Adrenal gland (tissue), 12 donors: ENCODE results near the gene PPP1R11. TPM values are rescaled to one million over a fixed set of nuclear protein-coding genes. Genes with fewer than 3 reads are reported as not detected.
"Not testable (repeated sequence)": the region's sequence is repeated elsewhere in the genome, so short reads cannot be mapped to it uniquely, and the experiment has no call there.

Source experiments
- DNase-seq, 7 donors: peaks; one replicate each; pipeline ENCODE4 v3.0.0-alpha.2; 2019 to 2020
- H3K27ac ChIP-seq, 5 donors: fragments of 200-600 bp; sonication (generic) in 4 of 5; 1 replicate in 3 of 5; 2 replicates in 2 of 5; pipeline versions ENCODE4 v1.5.1 to v1.8.0; 2016 to 2020; ENCODE audit warnings: mild to moderate bottlenecking in 1 of 5
- H3K27me3 ChIP-seq: fragments of 200-600 bp; 2 replicates; pipeline ENCODE4 v1.8.0; 2021
- H3K36me3 ChIP-seq, 2 donors: fragments of 200-600 bp; replicated peaks in 1 of 2; 1 replicate in 1 of 2; 2 replicates in 1 of 2; pipeline versions ENCODE4 v1.5.1 to v1.8.0; 2018 to 2022
- H3K4me1 ChIP-seq, 2 donors: fragments of 200-600 bp; replicated peaks in 1 of 2; 1 replicate in 1 of 2; 2 replicates in 1 of 2; pipeline versions ENCODE4 v1.5.1 to v1.8.0; 2018 to 2021
- H3K4me3 ChIP-seq, 4 donors: fragments of 200-600 bp; sonication (generic) in 3 of 4; one replicate each; pipeline ENCODE4 v1.5.1; 2016 to 2018
- H3K9me3 ChIP-seq, 3 donors: fragments of 200-600 bp; sonication (generic) in 1 of 3; replicated peaks in 1 of 3; 1 replicate in 2 of 3; 2 replicates in 1 of 3; pipeline versions ENCODE4 v1.5.1 to v1.8.0; 2016 to 2021
- CTCF ChIP-seq, 6 experiments: fragments of 450-650 bp in 4 of 6; fragments of 200-600 bp in 2 of 6; sonication (generic) in 1 of 6; IDR thresholded peaks; 1 replicate in 5 of 6; 2 replicates in 1 of 6; pipeline versions ENCODE4 v1.5.1 to v1.8.0; 2016 to 2021; ENCODE audit warnings: antibody characterized with exemption in 6 of 6, mild to moderate bottlenecking in 2 of 6, moderate library complexity in 1 of 6
- POLR2A ChIP-seq, 2 donors: fragments of 450-650 bp; IDR thresholded peaks; one replicate each; pipeline ENCODE4 v1.6.1; 2017; ENCODE audit warnings: antibody characterized with exemption in 2 of 2, mild to moderate bottlenecking in 2 of 2, moderate library complexity in 1 of 2
- WGBS, 4 donors: extraction: QIAGEN DNeasy Blood & Tissue Kit in 2 of 4; methylation state at CpG; one replicate each; pipeline versions ENCODE4 v1.1.5 to v1.1.7; 2013 to 2017; 5-methylcytosine and 5-hydroxymethylcytosine counted together
- intact Hi-C, 2 donors: fragments of 100-400 bp; cut with DNase I; formaldehyde crosslinking; loops; one replicate each; pipeline versions ENCODE4 v1.14.1 to v1.15.0; 2022 to 2023
- polyA plus RNA-seq, 3 donors: library from polyadenylated mRNA; stranded (reverse); fragments of 200-250 nt in 2 of 3; fragments of 350-450 nt in 1 of 3; fragmentation: Illumina TruSeq in 1 of 3; extraction: RNeasy Lipid Tissue Mini Kit (QIAGEN cat#74804) in 1 of 3; gene quantifications; one replicate each; pipeline ENCODE4 v1.2.3, GENCODE V29; 2013 to 2014
- total RNA-seq, 9 donors: library from RNA; depleted of rRNA in 4 of 9; stranded (reverse); fragments of >200 nt in 4 of 9; fragments of 120-200 nt in 1 of 9; fragmentation: NEBNext Ultra II Directional in 1 of 9; extraction: Animal tissue kit (Norgen Biotek cat#: 25700) in 1 of 9; gene quantifications; one replicate each; pipeline versions ENCODE4 v1.1.0 to v1.2.4, GENCODE V29; 2013 to 2023
- donor health status: healthy with polysubstance abuse.
- donor health status: Bipolar disorder and iron deficiency.
- donor health status: DM: yes; HTN: yes; CAD: no.
- donor health status: DM: no; HTN: no; CAD: no.
- donor health status: DM: no; HTN: no; CAD: no.
- donor health status: DM: yes; HTN: yes; CAD: no.

Gene PPP1R11
- total and polyA plus RNA-seq, 12 donors, result 31.2 to 97.7 (median 50.3) TPM

- TF ChIP-seq CTCF (IDR thresholded peaks at IDR 0.05) (no peak), POLR2A (IDR thresholded peaks at IDR 0.05) (no peak)
- Histone ChIP-seq H3K9me3 (no peaks in the 10 kb centered on the region), H3K4me3 (no peak overlapping the region), H3K4me1 (no peaks in the 10 kb centered on the region), H3K27ac (no peak overlapping the region), H3K36me3 (no peaks in the 10 kb centered on the region), H3K27me3 (no peaks in the 10 kb centered on the region)
- no peak for DNase-seq
- intact Hi-C loops, result no loop called here
- WGBS, 4 donors, result 85 to 95% (median 93%) methylated on average over 3 of the region's 3 CpGs
Observed at GRCh38 chr6:30022189-30022588, 44.8 kb upstream of the PPP1R11 start.

GRCh38 chr6:30022712-30023111 lies 44.3 kb upstream of the PPP1R11 start:
- H3K36me3 ChIP-seq, H3K4me3 ChIP-seq, DNase-seq, intact Hi-C loops, H3K9me3 ChIP-seq, H3K4me1 ChIP-seq, H3K27ac ChIP-seq, H3K27me3 ChIP-seq: not testable (repeated sequence)

GRCh38 chr6:30025186-30025585 lies 41.8 kb upstream of the PPP1R11 start:
- Histone ChIP-seq H3K27me3 (no peaks in the 10 kb centered on the region), H3K9me3 (no peaks in the 10 kb centered on the region), H3K27ac (no peak overlapping the region), H3K36me3 (no peaks in the 10 kb centered on the region), H3K4me3 (no peak overlapping the region), H3K4me1 (no peaks in the 10 kb centered on the region)
- WGBS, 4 donors, result 29 to 90% (median 82%) methylated on average over 1 of the region's 1 CpG
- intact Hi-C loops, result no loop called here
- TF ChIP-seq POLR2A (IDR thresholded peaks at IDR 0.05), result no peak
- no peak for TF ChIP-seq CTCF (IDR thresholded peaks at IDR 0.05)
- no peak for DNase-seq

- H3K4me1 ChIP-seq, result peaks cover 0 to 10% of the 10 kb centered on the region in 2 donors
- no peak overlapping the region for H3K27ac ChIP-seq
- intact Hi-C loops, result no loop called here
- TF ChIP-seq POLR2A (IDR thresholded peaks at IDR 0.05), result no peak
- TF ChIP-seq CTCF (IDR thresholded peaks at IDR 0.05), result no peak
- H3K27me3 ChIP-seq, result no peaks in the 10 kb centered on the region
- no peak overlapping the region for H3K4me3 ChIP-seq
- no peaks in the 10 kb centered on the region for H3K9me3 ChIP-seq
- WGBS, 4 donors, result 77 to 92% (median 83%) methylated on average over 1 of the region's 1 CpG
- no peaks in the 10 kb centered on the region for H3K36me3 ChIP-seq
- no peak for DNase-seq
Observed at GRCh38 chr6:30029588-30029987, 37.4 kb upstream of the PPP1R11 start.

GRCh38 chr6:30031381-30031780 lies 35.6 kb upstream of the PPP1R11 start:
- intact Hi-C loops, result no loop called here
- H3K4me1 ChIP-seq, result peaks cover 0 to 11% of the 10 kb centered on the region in 2 donors
- no peak for DNase-seq
- H3K27ac ChIP-seq, result no peak overlapping the region
- no peaks in the 10 kb centered on the region for H3K36me3 ChIP-seq
- H3K27me3 ChIP-seq, result no peaks in the 10 kb centered on the region
- TF ChIP-seq POLR2A (IDR thresholded peaks at IDR 0.05) (no peak), CTCF (IDR thresholded peaks at IDR 0.05) (no peak)
- H3K4me3 ChIP-seq, result no peak overlapping the region
- H3K9me3 ChIP-seq, result no peaks in the 10 kb centered on the region
